Measurements from ENCODE around the gene CCHCR1.

The CCHCR1 gene

GRCh38 chr6:31129130-31129529, 28.5 kb downstream of the CCHCR1 start:
- DNase-seq = no peak

- no peak for DNase-seq
Measured at GRCh38 chr6:31128093-31128676, 29.4 kb downstream of the CCHCR1 start.

- DNase-seq = no peak
Measured at GRCh38 chr6:31126396-31127175, 31.0 kb downstream of the CCHCR1 start.

GRCh38 chr6:31125586-31126363, 31.8 kb downstream of the CCHCR1 start:
- DNase-seq = no peak

- no peak for DNase-seq
Measured at GRCh38 chr6:31125162-31125561, 32.4 kb downstream of the CCHCR1 start.

GRCh38 chr6:31122791-31123706, 34.6 kb downstream of the CCHCR1 start:
- DNase-seq = peak; percentile 64

GRCh38 chr6:31121131-31121790, 36.3 kb downstream of the CCHCR1 start:
- no peak for DNase-seq

GRCh38 chr6:31120151-31120915, 37.3 kb downstream of the CCHCR1 start, which contains the start of gene CDSN:
Gene CDSN (minus strand): TSS chr6:31120446. CDS start chr6:31120419, 27 bp downstream.
- no peak for DNase-seq

GRCh38 chr6:31118178-31118577, 39.4 kb downstream of the CCHCR1 start:
- no peak for DNase-seq

GRCh38 chr6:31116661-31117385, 40.8 kb downstream of the CCHCR1 start:
- DNase-seq = no peak

GRCh38 chr6:31115941-31116560, 41.6 kb downstream of the CCHCR1 start:
- DNase-seq = no peak

GRCh38 chr6:31114970-31115849, 42.4 kb downstream of the CCHCR1 start:
- no peak for DNase-seq

- no peak for DNase-seq
Measured at GRCh38 chr6:31114541-31114878, 43.1 kb downstream of the CCHCR1 start, which contains the start of gene PSORS1C1. Gene PSORS1C1 (plus strand): TSS chr6:31114800. CDS start chr6:31129633, 14,833 bp downstream.

- no peak for DNase-seq
Measured at GRCh38 chr6:31113861-31114540, 43.6 kb downstream of the CCHCR1 start.

- DNase-seq = no peak
Measured at GRCh38 chr6:31112478-31112877, 45.1 kb downstream of the CCHCR1 start, which contains the start of gene C6orf15. Gene C6orf15 (minus strand): TSS chr6:31112575. CDS start chr6:31112555, 20 bp downstream.

GRCh38 chr6:31111712-31112111, 45.9 kb downstream of the CCHCR1 start:
- DNase-seq = no peak

GRCh38 chr6:31110825-31111582, 46.6 kb downstream of the CCHCR1 start:
- DNase-seq = no peak

Data from right kidney (tissue), 1 donor.